K562 (cell line): Measurements from ENCODE around the gene OR10C1. TPM values are rescaled to one million over a fixed set of nuclear protein-coding genes. Genes with fewer than 3 reads are reported as not detected.

Source experiments
- ATAC-seq: fragments of 200-7000 bp; cut with Tn5 transposase; 3 replicates; pipeline ENCODE4 v1.9.1; 2020; ENCODE audit warnings: moderate library complexity
- BruUV-seq: library from RNA; stranded (reverse); fragments of 400-500 nt; replicated peaks from 2 replicates; lab custom pipeline; 2021; lab: Mats Ljungman, UMichigan
- CTCF ChIA-PET: fragments of 300-600 bp; formaldehyde crosslinking; extraction: SDS; loops from one replicate; lab custom pipeline; 2021; ENCODE audit warnings: low intra/inter-chr PET ratio; lab: Yijun Ruan, JAX
- POLR2A ChIA-PET: fragments of 300-600, 350-650 bp; sonication (Branson Sonifier 250); formaldehyde crosslinking; extraction: SDS; loops from one replicate; lab custom pipeline; 2021; ENCODE audit warnings: antibody characterized with exemption, inconsistent platforms; lab: Yijun Ruan, JAX
- DNase-seq, 4 experiments: peaks; one replicate each; pipeline versions ENCODE4 v3.0.0 to v3.0.0-alpha.2; 2011 to 2018; ENCODE audit warnings: low spot score in 3 of 4, mixed read lengths in 3 of 4; ENCODE audit errors: extremely low read depth in 1 of 4
- FAIRE-seq: peaks from 2 replicates; lab custom pipeline; 2011; peaks lifted over from hg19 to GRCh38; lab: Jason Lieb, UNC
- H2AFZ ChIP-seq: 2 replicates; pipeline ENCODE4 v1.6.0; 2011; ENCODE audit warnings: low read depth, low read length, control low read depth, inconsistent platforms
- H3K27ac ChIP-seq: fragments of 200-600 bp; 3 replicates; pipeline ENCODE4 v1.8.0; 2011; ENCODE audit warnings: low read depth, mild to moderate bottlenecking, control low read depth, inconsistent platforms, low read length, moderate library complexity, mixed read lengths; ENCODE audit errors: extremely low read depth
- H3K27me3 ChIP-seq, 2 experiments: fragments of 300-600 bp in 1 of 2; 2 replicates in 1 of 2; 3 replicates in 1 of 2; pipeline versions ENCODE4 v1.6.0 to v1.8.0; 2011; ENCODE audit warnings: inconsistent platforms in 2 of 2, low read length in 2 of 2, mild to moderate bottlenecking in 1 of 2, mixed read lengths in 1 of 2, moderate library complexity in 1 of 2; ENCODE audit not compliant: control insufficient read depth in 2 of 2, insufficient read depth in 2 of 2
- H3K36me3 ChIP-seq: fragments of 300-600 bp; 3 replicates; pipeline ENCODE4 v1.8.0; 2011; ENCODE audit warnings: mild to moderate bottlenecking, low read length, inconsistent platforms; ENCODE audit not compliant: control insufficient read depth, insufficient read depth
- H3K4me1 ChIP-seq, 2 experiments: fragments of 200-600 bp in 1 of 2; replicated peaks in 1 of 2; 2 replicates in 1 of 2; 3 replicates in 1 of 2; pipeline versions ENCODE4 v1.5.1 to v1.8.0; 2011; ENCODE audit warnings: inconsistent platforms in 2 of 2, low read length in 2 of 2, mild to moderate bottlenecking in 1 of 2, mixed read lengths in 1 of 2, moderate library complexity in 1 of 2; ENCODE audit not compliant: control insufficient read depth in 2 of 2, insufficient read depth in 2 of 2
- H3K4me2 ChIP-seq: 2 replicates; pipeline ENCODE4 v1.6.1; 2011; ENCODE audit warnings: low read length, control low read depth, inconsistent platforms, mixed read lengths; ENCODE audit not compliant: insufficient read depth
- H3K4me3 ChIP-seq: fragments of 200-600 bp; sonication (generic), shearing (Covaris generic); 2 replicates; pipeline ENCODE4 v1.5.1; 2016; ENCODE audit warnings: control low read depth, inconsistent platforms
- H3K79me2 ChIP-seq: fragments of 200-600 bp; 3 replicates; pipeline ENCODE4 v1.8.0; 2011; ENCODE audit warnings: low read length, inconsistent platforms; ENCODE audit not compliant: control insufficient read depth, insufficient read depth
- H3K9ac ChIP-seq, 2 experiments: 2 replicates each; pipeline versions ENCODE4 v1.6.0 to v1.6.1; 2011; ENCODE audit warnings: low read depth in 2 of 2, low read length in 2 of 2, control low read depth in 1 of 2, inconsistent platforms in 1 of 2, mild to moderate bottlenecking in 1 of 2, mixed read lengths in 1 of 2; ENCODE audit not compliant: insufficient read depth in 1 of 2
- H3K9me1 ChIP-seq: one replicate; pipeline ENCODE4 v1.6.0; 2011; ENCODE audit warnings: inconsistent platforms, mild to moderate bottlenecking, low read length, moderate library complexity; ENCODE audit not compliant: control insufficient read depth, insufficient read depth
- H3K9me3 ChIP-seq: replicated peaks from 2 replicates; pipeline ENCODE4 v1.5.1; 2011; ENCODE audit warnings: low read depth, low read length, inconsistent platforms; ENCODE audit not compliant: control insufficient read depth, insufficient read depth
- H4K20me1 ChIP-seq: replicated peaks from 2 replicates; pipeline ENCODE4 v1.6.1; 2011; ENCODE audit warnings: low read length, inconsistent platforms, mixed read lengths; ENCODE audit not compliant: control insufficient read depth, insufficient read depth
- BRD4 ChIP-seq: fragments of 200-600 bp; sonication (generic); IDR thresholded peaks from 2 replicates; pipeline ENCODE4 v1.6.1; 2017; ENCODE audit warnings: inconsistent platforms
- CBFA2T3 ChIP-seq: fragments of 450-650 bp; IDR thresholded peaks from 2 replicates; pipeline ENCODE4 v1.6.1; 2017
- CHD2 ChIP-seq: IDR thresholded peaks from 2 replicates; pipeline ENCODE4 v1.6.1; 2011; ENCODE audit warnings: low read depth, low read length
- E2F3 ChIP-seq: fragments of 250-450 bp; sonication (Bioruptor Pico); IDR thresholded peaks from 2 replicates; pipeline ENCODE4 v1.4.0; 2020; ENCODE audit warnings: mild to moderate bottlenecking
- HIVEP1 ChIP-seq: fragments of 250-450 bp; sonication (Bioruptor Pico); IDR thresholded peaks from 2 replicates; pipeline ENCODE4 v1.4.0; 2020; ENCODE audit warnings: mild to moderate bottlenecking
- NR1H2 ChIP-seq: sonication (generic); formaldehyde crosslinking; IDR thresholded peaks from 2 replicates; pipeline ENCODE4 v1.4.0; 2020; ENCODE audit warnings: mild to moderate bottlenecking, missing genetic modification reagents
- NRF1 ChIP-seq, 2 experiments: fragments of 450-650 bp; IDR thresholded peaks in 1 of 2; conservative IDR thresholded peaks in 1 of 2; 2 replicates each; pipeline ENCODE4 v1.6.1; 2014; ENCODE audit warnings: mild to moderate bottlenecking in 2 of 2
- SAFB2 ChIP-seq: fragments of 200-400 bp; formaldehyde crosslinking; IDR thresholded peaks from 2 replicates; pipeline ENCODE4 v1.6.1; 2018; ENCODE audit warnings: borderline replicate concordance, low read length, low read depth, moderate library complexity; ENCODE audit not compliant: severe bottlenecking
- SMAD3 ChIP-seq: fragments of 450-650 bp; formaldehyde crosslinking; conservative IDR thresholded peaks from 2 replicates; pipeline ENCODE4 v1.4.0; 2020; ENCODE audit warnings: mild to moderate bottlenecking
- SMC3 ChIP-seq: conservative IDR thresholded peaks from 2 replicates; pipeline ENCODE4 v1.6.1; 2011; ENCODE audit warnings: low read depth, low read length, improper control_type of control experiment; ENCODE audit not compliant: insufficient read depth
- ZFP1 ChIP-seq: fragments of 450-650 bp; formaldehyde crosslinking; IDR thresholded peaks from 2 replicates; pipeline ENCODE4 v1.4.0; 2020; ENCODE audit warnings: mild to moderate bottlenecking, mixed read lengths
- ZNF354B ChIP-seq: fragments of 250-450 bp; sonication (Bioruptor Pico); IDR thresholded peaks from 2 replicates; pipeline ENCODE4 v1.4.0; 2020
- WGBS: fragments of 100-300 bp; shearing (Covaris generic); methylation state at CpG from one replicate; pipeline ENCODE4 v1.1.6; 2016; ENCODE audit warnings: low coverage, mixed read lengths; ENCODE audit not compliant: insufficient coverage; ENCODE audit errors: missing lambda C conversion rate; 5-methylcytosine and 5-hydroxymethylcytosine counted together
- in situ Hi-C: fragments of 300-500 bp; cut with MboI; formaldehyde crosslinking; loops from 4 replicates; pipeline ENCODE4 v1.15.0; 2018; ENCODE audit warnings: inconsistent platforms, mixed read lengths
- intact Hi-C: fragments of 100-400 bp; cut with micrococcal nuclease; formaldehyde crosslinking; loops from 2 replicates; pipeline ENCODE4 v1.14.2; 2022
- polyA plus RNA-seq, 8 experiments: library from polyadenylated mRNA; depleted of rRNA in 4 of 8; stranded (reverse) in 5 of 8; unstranded in 3 of 8; fragments of >200 nt; fragmentation: Nextera tagmentation in 2 of 8; fragmentation: Illumina TruSeq in 1 of 8; extraction: Ambion mirVana in 2 of 8; extraction: Trizol in 1 of 8; gene quantifications; 2 replicates each; pipeline versions ENCODE4 v1.2.1 to v1.2.3, GENCODE V29; 2011 to 2014; ENCODE audit warnings: inconsistent platforms in 1 of 8, missing spikeins in 1 of 8
- total RNA-seq, 7 experiments: library from RNA; depleted of rRNA in 6 of 7; stranded (reverse); fragments of >200 nt in 6 of 7; fragmentation: Illumina TruSeq in 2 of 7; extraction: Trizol in 2 of 7; gene quantifications; 2 replicates each; pipeline versions ENCODE4 v1.2.1 to v1.2.3, GENCODE V29; 2011 to 2021; ENCODE audit warnings: low replicate concordance in 1 of 7
- TF ChIP-seq, protein P1 (sequence below): fragments of 250-450 bp; sonication (Bioruptor Pico); IDR thresholded peaks from 2 replicates; pipeline ENCODE4 v1.8.0; 2022; ENCODE audit warnings: moderate library complexity, mild to moderate bottlenecking, inconsistent platforms
- TF ChIP-seq, protein P2 (sequence below): sonication (generic); formaldehyde crosslinking; IDR thresholded peaks from 2 replicates; pipeline ENCODE4 v1.8.0; 2022; ENCODE audit warnings: missing genetic modification reagents, mild to moderate bottlenecking, borderline replicate concordance
- TF ChIP-seq, protein P3 (sequence below): fragments of 450-650 bp; formaldehyde crosslinking; IDR thresholded peaks from 2 replicates; pipeline ENCODE4 v1.4.0; 2020; ENCODE audit warnings: mild to moderate bottlenecking, mixed read lengths

OR10C1 gene
- total and polyA plus RNA-seq, 9 of the 15 experiments (the other 6 are each of a cell fraction or from before 2014, with no cell fraction given), result not detected

DNA sequence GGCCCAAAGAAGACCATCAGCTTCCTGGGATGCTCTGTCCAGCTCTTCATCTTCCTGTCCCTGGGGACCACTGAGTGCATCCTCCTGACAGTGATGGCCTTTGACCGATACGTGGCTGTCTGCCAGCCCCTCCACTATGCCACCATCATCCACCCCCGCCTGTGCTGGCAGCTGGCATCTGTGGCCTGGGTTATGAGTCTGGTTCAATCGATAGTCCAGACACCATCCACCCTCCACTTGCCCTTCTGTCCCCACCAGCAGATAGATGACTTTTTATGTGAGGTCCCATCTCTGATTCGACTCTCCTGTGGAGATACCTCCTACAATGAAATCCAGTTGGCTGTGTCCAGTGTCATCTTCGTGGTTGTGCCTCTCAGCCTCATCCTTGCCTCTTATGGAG lies 22.9 kb downstream of the OR10C1 start:
- peaks cover 5 to 6% of the 10 kb centered on the region in 2 experiments; a peak in 4 of 5 replicates for H3K27me3 ChIP-seq
- H3K9me1 ChIP-seq, result no peaks in the 10 kb centered on the region
- ATAC-seq (no peak), FAIRE-seq (no peak), DNase-seq (no peak)
- no peak overlapping the region for H3K9ac ChIP-seq
- WGBS, result 0% methylated on average over 6 of the region's 6 CpGs
- BruUV-seq, result no TSS peak
- H2AFZ ChIP-seq, result no peak overlapping the region
- no peak overlapping the region for H3K4me2 ChIP-seq
- CTCF ChIA-PET, result no interaction called here
- no peaks in the 10 kb centered on the region for H4K20me1 ChIP-seq
- TF ChIP-seq HIVEP1 (CRISPR knock-in tag), result no peak
- no peak for TF ChIP-seq CBFA2T3
- no peak for TF ChIP-seq SMC3
- no peak for TF ChIP-seq CHD2
- TF ChIP-seq, protein P1, sequence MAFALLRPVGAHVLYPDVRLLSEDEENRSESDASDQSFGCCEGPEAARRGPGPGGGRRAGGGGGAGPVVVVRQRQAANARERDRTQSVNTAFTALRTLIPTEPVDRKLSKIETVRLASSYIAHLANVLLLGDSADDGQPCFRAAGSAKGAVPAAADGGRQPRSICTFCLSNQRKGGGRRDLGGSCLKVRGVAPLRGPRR (CRISPR knock-in tag), result no peak
- no peak for TF ChIP-seq BRD4
- H3K27ac ChIP-seq, result no peak overlapping the region
- intact Hi-C loops (no loop called here), in situ Hi-C loops (no loop called here)
- POLR2A ChIA-PET, result interaction anchor here (1.1 kb wide), 1 partner anchor 9 kb away, joined by 3 read pairs; no protein-coding TSS in a partner anchor
- H3K4me1 ChIP-seq, result no peaks in the 10 kb centered on the region
- H3K9me3 ChIP-seq, result no peaks in the 10 kb centered on the region
- H3K36me3 ChIP-seq, result no peaks in the 10 kb centered on the region
- no peaks in the 10 kb centered on the region for H3K79me2 ChIP-seq
- H3K4me3 ChIP-seq, result no peak overlapping the region

DNA sequence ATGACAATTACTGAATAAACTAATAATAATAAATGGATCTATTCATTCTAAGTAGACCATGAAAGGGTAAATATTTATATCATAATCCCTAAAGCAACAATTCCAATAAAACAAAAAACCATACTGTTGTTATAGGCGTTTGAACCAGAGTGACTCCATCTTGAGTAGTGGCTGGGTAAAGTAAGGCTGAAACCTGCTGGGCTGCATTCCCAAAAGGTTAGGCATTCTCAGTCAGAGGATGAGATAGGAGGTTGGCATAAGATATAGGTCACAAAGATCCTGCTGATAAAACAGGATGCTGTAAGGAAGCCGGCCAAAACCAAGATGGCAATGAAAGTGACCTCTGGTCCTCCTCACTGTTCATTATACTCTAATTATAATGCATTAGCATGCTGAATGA lies 26.2 kb downstream of the OR10C1 start:
- ATAC-seq (no peak), DNase-seq (no peak), FAIRE-seq (no peak)
- WGBS, result 0% methylated on average over 2 of the region's 2 CpGs
- Histone ChIP-seq H3K4me2 (no peak overlapping the region), H3K4me1 (no peaks in the 10 kb centered on the region), H3K9me3 (no peaks in the 10 kb centered on the region), H3K4me3 (no peak overlapping the region), H2AFZ (no peak overlapping the region), H3K36me3 (no peaks in the 10 kb centered on the region), H3K79me2 (no peaks in the 10 kb centered on the region), H4K20me1 (no peaks in the 10 kb centered on the region), H3K27ac (no peak overlapping the region), H3K9ac (no peak overlapping the region), H3K9me1 (no peaks in the 10 kb centered on the region), H3K27me3 (no peaks in the 10 kb centered on the region)
- no TSS peak for BruUV-seq
- in situ Hi-C loops, result no loop called here
- intact Hi-C loops, result no loop called here
- CTCF ChIA-PET, result no interaction called here
- POLR2A ChIA-PET, result no interaction called here
- no peak for TF ChIP-seq NR1H2
- TF ChIP-seq SAFB2, result no peak
- TF ChIP-seq, protein P2, sequence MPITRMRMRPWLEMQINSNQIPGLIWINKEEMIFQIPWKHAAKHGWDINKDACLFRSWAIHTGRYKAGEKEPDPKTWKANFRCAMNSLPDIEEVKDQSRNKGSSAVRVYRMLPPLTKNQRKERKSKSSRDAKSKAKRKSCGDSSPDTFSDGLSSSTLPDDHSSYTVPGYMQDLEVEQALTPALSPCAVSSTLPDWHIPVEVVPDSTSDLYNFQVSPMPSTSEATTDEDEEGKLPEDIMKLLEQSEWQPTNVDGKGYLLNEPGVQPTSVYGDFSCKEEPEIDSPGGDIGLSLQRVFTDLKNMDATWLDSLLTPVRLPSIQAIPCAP (CRISPR knock-in tag), result no peak
- TF ChIP-seq E2F3, result 0 out of 2 replicates have a peak, but pooled peaks have one; percentile 24
- TF ChIP-seq ZNF354B, result 0 out of 2 replicates have a peak, but pooled peaks have one; percentile 27
- TF ChIP-seq SMAD3, result peak; percentile 81
- TF ChIP-seq ZFP1 (CRISPR knock-in tag), result 0 out of 2 replicates have a peak, but pooled peaks have one; percentile 35
- TF ChIP-seq NRF1 (conservative IDR thresholded peaks at IDR 0.05 in 1 of 2, IDR thresholded peaks at IDR 0.05 in 1 of 2), result no peak
- TF ChIP-seq, protein P3, sequence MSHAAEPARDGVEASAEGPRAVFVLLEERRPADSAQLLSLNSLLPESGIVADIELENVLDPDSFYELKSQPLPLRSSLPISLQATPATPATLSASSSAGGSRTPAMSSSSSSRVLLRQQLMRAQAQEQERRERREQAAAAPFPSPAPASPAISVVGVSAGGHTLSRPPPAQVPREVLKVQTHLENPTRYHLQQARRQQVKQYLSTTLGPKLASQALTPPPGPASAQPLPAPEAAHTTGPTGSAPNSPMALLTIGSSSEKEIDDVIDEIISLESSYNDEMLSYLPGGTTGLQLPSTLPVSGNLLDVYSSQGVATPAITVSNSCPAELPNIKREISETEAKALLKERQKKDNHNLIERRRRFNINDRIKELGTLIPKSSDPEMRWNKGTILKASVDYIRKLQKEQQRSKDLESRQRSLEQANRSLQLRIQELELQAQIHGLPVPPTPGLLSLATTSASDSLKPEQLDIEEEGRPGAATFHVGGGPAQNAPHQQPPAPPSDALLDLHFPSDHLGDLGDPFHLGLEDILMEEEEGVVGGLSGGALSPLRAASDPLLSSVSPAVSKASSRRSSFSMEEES, result no peak
